HepG2 (cell line): Measurements from ENCODE around the gene CHRNB2. TPM values are rescaled to one million over a fixed set of nuclear protein-coding genes. Genes with fewer than 3 reads are reported as not detected.

Experiments
- RAD21 ChIP-seq: fragments of 450-650 bp; formaldehyde crosslinking; IDR thresholded peaks from 2 replicates; pipeline ENCODE4 v1.5.0; 2020; ENCODE audit warnings: mild to moderate bottlenecking
- RERE ChIP-seq: IDR thresholded peaks from 2 replicates; pipeline ENCODE4 v1.6.1; 2016; ENCODE audit warnings: low read depth, missing genetic modification reagents, missing compliant biosample characterization
- REST ChIP-seq, 2 experiments: IDR thresholded peaks; 2 replicates each; pipeline ENCODE4 v1.6.1; 2011 to 2012; ENCODE audit warnings: low read length in 2 of 2, borderline replicate concordance in 1 of 2, low read depth in 1 of 2, mild to moderate bottlenecking in 1 of 2, moderate library complexity in 1 of 2
- ZNF552 ChIP-seq: sonication (generic); formaldehyde crosslinking; IDR thresholded peaks from 2 replicates; pipeline ENCODE4 v1.9.0; 2022; ENCODE audit warnings: missing genetic modification reagents, mild to moderate bottlenecking, borderline replicate concordance
- ZNF75D ChIP-seq: sonication (generic); formaldehyde crosslinking; IDR thresholded peaks from 2 replicates; pipeline ENCODE4 v1.8.1; 2023; ENCODE audit warnings: missing genetic modification reagents, mild to moderate bottlenecking, borderline replicate concordance
- ZNF891 ChIP-seq: sonication (generic); formaldehyde crosslinking; IDR thresholded peaks from 2 replicates; pipeline ENCODE4 v1.5.0; 2020; ENCODE audit warnings: mild to moderate bottlenecking, missing genetic modification reagents
- polyA plus RNA-seq, 8 experiments: library from polyadenylated mRNA; depleted of rRNA in 3 of 8; stranded (reverse) in 7 of 8; unstranded in 1 of 8; fragments of >200 nt; fragmentation: Illumina TruSeq in 4 of 8; extraction: Trizol in 4 of 8; gene quantifications; 2 replicates each; pipeline versions ENCODE4 v1.2.1 to v1.2.3, GENCODE V29; 2011 to 2016; ENCODE audit warnings: low read depth in 4 of 8, missing spikeins in 1 of 8, mixed read lengths in 1 of 8; ENCODE audit not compliant: insufficient read depth in 1 of 8
- total RNA-seq, 5 experiments: library from RNA; depleted of rRNA; stranded (reverse); fragments of >200 nt; fragmentation: Illumina TruSeq; extraction: Trizol; gene quantifications; 2 replicates each; pipeline ENCODE4 v1.2.3, GENCODE V29; 2016; ENCODE audit warnings: low read depth in 1 of 5
- TF ChIP-seq, protein P1 (sequence below): sonication (generic); formaldehyde crosslinking; IDR thresholded peaks from 2 replicates; pipeline ENCODE4 v1.5.0; 2020; ENCODE audit warnings: missing genetic modification reagents
- TF ChIP-seq, protein P2 (sequence below): sonication (generic); formaldehyde crosslinking; IDR thresholded peaks from 2 replicates; pipeline ENCODE4 v1.5.1; 2020; ENCODE audit warnings: mild to moderate bottlenecking, missing genetic modification reagents, moderate library complexity

CHRNB2 gene
- total and polyA plus RNA-seq, 2 of the 13 experiments (the other 11 are each of a cell fraction or from before 2014, with no cell fraction given): 0.03 to 0.07 TPM

GRCh38 chr1:154568157-154568815 is 708 bp downstream of the CHRNB2 start (continued):
- TF ChIP-seq ZNF552 (CRISPR knock-in tag): no peak
- TF ChIP-seq, protein P1, sequence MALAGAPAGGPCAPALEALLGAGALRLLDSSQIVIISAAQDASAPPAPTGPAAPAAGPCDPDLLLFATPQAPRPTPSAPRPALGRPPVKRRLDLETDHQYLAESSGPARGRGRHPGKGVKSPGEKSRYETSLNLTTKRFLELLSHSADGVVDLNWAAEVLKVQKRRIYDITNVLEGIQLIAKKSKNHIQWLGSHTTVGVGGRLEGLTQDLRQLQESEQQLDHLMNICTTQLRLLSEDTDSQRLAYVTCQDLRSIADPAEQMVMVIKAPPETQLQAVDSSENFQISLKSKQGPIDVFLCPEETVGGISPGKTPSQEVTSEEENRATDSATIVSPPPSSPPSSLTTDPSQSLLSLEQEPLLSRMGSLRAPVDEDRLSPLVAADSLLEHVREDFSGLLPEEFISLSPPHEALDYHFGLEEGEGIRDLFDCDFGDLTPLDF (CRISPR knock-in tag): 0 out of 2 replicates have a peak, but pooled peaks have one; percentile 0
- peak; percentile 1; the same call in 1 of the 2 replicates for TF ChIP-seq RAD21 (CRISPR knock-in tag)
- no peak for TF ChIP-seq RERE (CRISPR knock-in tag)
- TF ChIP-seq, protein P2, sequence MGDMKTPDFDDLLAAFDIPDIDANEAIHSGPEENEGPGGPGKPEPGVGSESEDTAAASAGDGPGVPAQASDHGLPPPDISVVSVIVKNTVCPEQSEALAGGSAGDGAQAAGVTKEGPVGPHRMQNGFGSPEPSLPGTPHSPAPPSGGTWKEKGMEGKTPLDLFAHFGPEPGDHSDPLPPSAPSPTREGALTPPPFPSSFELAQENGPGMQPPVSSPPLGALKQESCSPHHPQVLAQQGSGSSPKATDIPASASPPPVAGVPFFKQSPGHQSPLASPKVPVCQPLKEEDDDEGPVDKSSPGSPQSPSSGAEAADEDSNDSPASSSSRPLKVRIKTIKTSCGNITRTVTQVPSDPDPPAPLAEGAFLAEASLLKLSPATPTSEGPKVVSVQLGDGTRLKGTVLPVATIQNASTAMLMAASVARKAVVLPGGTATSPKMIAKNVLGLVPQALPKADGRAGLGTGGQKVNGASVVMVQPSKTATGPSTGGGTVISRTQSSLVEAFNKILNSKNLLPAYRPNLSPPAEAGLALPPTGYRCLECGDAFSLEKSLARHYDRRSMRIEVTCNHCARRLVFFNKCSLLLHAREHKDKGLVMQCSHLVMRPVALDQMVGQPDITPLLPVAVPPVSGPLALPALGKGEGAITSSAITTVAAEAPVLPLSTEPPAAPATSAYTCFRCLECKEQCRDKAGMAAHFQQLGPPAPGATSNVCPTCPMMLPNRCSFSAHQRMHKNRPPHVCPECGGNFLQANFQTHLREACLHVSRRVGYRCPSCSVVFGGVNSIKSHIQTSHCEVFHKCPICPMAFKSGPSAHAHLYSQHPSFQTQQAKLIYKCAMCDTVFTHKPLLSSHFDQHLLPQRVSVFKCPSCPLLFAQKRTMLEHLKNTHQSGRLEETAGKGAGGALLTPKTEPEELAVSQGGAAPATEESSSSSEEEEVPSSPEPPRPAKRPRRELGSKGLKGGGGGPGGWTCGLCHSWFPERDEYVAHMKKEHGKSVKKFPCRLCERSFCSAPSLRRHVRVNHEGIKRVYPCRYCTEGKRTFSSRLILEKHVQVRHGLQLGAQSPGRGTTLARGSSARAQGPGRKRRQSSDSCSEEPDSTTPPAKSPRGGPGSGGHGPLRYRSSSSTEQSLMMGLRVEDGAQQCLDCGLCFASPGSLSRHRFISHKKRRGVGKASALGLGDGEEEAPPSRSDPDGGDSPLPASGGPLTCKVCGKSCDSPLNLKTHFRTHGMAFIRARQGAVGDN (CRISPR knock-in tag): peak; percentile 8
- no peak for TF ChIP-seq REST (IDR thresholded peaks at IDR 0.05; ENCODE audit: borderline replicate concordance in 1 of 2, low read depth in 1 of 2, low read length in 2 of 2)
- TF ChIP-seq ZNF75D (CRISPR knock-in tag): peak; percentile 68; the same call in 1 of the 2 replicates
- TF ChIP-seq ZNF891: 0 out of 2 replicates have a peak, but pooled peaks have one; percentile 9
